HS-27A (cell line): Measurements from ENCODE around the gene TMEM51.

Source experiments
- DNase-seq: peaks from one replicate; pipeline ENCODE4 v3.0.0-alpha.2; 2012; ENCODE audit warnings: low read depth, missing footprints

Gene TMEM51

DNA sequence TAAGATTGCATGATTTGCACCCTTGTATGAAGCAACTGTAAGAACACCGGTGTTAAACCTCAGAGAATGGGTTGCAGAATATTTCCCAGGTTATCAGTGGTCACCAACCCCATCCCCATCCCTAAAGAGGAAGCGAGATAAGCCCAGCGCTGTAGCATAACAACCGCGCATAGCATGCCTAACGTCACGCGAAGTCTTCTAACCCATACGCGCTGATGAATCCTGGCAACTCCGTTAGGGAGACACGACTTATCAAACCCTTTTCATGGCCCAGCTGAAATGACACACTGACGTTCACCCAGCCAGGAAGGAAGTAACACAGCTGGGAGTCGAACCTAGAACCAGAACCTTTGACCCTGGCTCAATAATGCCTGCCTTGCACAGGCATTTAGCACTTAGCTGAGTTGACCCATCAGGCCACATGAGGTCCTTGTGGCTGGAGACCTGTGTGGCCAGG is 24.2 kb downstream of the TMEM51 start:
- no peak for DNase-seq

DNA sequence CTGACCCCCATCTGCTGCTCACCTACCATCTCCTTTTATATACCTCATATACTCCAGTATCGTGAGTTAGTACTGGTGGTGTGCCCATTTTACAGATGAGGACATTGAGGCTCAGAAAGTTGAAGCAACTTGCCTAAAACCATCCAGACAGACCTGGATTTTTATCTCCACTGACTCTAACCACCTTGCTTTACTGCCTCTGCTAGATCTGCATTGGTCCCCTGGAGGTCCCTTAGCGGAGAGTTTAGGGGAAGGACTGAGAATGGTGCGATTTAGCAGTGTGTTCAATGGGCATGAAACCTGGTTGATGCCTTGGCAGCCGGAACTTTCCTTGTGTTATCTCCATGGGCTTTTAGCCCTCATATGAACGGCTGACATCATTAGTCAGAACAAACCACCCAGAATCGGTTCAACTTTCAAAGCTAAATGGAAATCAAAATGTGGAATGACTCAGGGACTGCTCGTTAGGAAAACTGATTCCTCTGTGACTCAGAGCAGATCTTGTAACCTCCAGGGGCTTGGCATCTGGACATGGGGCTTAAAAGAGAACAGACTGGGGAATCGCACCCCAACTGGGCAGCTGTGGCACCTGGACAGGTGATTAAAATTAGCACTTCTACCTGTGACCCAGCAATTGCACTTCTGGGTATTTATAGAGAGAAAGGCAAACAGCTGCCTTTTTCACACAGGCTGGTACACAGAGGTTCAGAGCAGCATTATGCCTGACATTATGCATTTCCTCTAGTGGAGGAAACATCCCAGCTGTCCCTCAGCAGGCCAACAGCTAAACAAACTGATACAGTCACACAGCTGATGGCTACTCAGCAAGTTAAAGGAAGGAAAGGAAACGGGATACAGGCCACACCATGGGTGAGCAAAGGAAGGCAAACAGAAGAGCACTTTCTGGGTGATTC is 25.3 kb downstream of the TMEM51 start:
- peak; percentile 82 for DNase-seq

DNA sequence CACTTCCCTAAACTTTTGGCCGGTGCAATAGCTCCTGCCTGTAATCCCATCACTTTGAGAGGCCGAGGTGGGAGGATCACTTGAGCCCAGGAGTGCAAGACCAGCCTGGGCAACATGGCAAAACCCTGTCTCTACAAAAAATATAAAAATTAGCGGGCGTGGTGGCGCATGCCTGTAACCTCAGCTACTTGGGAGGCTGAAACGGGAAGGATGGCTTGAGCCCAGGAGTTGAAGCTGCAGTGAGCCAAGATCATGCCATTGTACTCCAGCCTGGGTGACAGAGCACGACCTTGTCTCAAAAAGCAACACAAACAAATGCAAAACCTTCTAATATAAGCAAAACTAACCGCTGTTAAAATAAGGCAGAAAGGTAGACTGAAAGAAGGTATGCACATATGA is 25.9 kb downstream of the TMEM51 start:
- no peak for DNase-seq

DNA sequence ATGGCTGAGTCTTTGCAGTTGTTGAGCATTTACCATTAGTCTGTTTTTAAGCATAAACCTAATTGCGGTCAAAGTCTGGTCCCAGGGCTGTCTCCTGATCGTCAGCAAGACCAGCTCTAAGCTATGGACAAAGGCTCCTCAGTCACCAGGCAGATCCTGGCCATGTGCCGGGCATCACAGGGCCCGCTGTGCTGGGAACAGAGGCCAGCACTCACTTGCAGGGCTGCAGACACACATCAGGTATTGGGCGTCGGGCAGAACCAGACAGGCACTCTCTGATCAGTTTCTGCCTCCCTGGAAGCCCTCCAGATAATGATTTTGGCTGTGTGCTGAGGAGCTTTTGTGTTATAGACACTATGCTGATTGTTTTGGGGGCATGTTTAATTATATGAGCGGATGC is 26.6 kb downstream of the TMEM51 start:
- no peak for DNase-seq

DNA sequence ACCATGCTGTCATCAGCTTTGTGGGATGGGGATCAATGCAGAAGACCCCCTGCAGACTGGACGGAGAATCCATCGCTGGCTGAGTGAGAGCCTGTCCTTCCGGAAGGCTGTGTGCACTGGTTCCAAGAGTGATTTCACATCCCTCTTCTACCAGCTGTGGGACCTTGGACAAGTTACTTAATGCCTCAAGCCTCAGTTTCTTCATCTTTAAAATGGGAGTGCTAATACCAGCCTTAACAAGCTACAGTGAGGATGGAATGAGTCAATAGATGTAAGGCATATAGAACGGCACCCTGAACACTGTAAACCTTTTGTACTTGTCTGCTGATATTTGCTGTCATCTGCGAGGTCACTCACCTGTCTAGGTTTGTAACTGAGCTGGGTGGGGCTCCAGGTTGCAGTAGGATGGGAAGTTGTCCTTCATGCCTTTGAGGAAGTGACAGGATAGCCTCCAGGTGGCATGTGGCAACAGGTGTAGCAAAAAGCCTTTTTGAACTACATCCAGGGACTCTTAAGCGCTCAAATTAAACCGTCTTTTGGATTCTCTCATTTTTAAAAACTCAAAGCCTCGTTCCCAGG is 27.5 kb downstream of the TMEM51 start:
- no peak for DNase-seq

DNA sequence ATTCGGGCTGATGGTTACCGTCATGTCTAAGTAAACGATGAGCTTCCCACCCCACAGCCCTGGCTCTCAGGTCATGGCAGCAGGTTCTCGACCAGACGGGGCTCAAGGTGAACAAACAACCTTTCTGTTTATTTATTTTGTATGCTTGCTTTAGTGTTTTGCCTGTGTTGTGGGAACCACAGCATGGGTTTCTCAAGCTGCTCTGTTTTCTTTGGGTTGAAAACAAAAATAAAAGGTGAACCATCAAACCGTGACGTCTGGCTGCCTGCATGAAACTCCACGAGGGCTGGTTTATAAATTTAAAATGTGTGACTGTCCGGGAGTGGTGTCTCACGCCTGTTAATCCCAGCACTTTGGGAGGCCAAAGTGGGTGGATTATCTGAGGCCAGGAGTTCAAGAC is 28.0 kb downstream of the TMEM51 start:
- no peak for DNase-seq

DNA sequence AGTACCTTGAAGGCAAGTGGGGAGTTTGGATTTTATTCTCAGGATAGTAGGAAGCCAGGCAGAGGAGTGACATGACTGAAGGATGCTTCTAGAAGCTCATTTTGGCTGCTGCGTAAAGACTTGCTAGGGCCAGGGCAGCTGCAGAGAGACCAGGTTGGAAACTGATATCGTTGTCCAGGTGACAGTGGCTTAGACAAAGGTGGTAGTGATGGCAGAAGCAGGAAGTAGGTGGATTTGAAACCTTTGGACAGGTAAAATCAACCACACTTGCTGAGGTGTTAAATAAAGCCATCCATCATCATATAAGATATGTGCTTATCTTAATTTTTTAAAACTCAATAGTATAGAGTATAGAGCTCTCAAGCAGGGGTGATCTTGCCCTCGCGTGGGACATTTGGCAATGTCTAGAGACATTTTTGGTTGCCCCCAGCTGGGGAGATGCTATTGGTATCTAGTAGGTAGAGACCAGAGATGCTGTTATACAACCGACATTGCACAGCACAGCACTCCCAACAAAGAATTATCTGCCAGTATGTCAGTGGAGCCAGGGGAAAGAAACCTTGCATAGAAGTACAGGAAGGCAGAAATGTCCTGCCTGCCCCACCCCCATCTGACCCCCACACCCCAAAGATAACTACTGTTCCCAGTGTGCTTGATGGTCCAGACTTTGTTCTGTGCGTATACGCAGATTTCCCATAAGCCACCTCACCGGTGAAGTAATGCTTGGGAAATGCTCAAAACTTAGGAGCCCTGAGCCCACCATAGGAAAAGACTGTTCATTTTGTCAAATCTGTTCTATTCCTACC is 31.1 kb downstream of the TMEM51 start:
- DNase-seq, result no peak

DNA sequence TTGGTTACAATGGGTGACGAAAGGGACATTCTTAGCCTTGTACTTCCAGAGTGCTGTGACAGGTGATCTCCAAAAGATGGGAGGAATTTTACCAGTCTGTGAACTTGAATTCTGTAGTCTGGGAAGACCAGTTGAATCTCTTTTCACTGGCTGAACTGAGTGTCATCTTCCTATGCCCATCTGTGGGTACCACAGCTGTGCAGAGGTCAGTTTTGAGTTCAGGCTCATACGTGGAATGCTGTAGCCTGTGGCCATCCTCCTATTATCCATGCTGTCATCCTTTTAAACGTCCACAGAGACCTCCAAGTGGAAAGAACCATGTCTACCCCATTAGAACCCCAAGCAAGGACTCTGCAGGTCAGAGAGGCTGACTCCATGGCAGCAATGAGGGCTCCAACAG is 32.1 kb downstream of the TMEM51 start:
- no peak for DNase-seq

DNA sequence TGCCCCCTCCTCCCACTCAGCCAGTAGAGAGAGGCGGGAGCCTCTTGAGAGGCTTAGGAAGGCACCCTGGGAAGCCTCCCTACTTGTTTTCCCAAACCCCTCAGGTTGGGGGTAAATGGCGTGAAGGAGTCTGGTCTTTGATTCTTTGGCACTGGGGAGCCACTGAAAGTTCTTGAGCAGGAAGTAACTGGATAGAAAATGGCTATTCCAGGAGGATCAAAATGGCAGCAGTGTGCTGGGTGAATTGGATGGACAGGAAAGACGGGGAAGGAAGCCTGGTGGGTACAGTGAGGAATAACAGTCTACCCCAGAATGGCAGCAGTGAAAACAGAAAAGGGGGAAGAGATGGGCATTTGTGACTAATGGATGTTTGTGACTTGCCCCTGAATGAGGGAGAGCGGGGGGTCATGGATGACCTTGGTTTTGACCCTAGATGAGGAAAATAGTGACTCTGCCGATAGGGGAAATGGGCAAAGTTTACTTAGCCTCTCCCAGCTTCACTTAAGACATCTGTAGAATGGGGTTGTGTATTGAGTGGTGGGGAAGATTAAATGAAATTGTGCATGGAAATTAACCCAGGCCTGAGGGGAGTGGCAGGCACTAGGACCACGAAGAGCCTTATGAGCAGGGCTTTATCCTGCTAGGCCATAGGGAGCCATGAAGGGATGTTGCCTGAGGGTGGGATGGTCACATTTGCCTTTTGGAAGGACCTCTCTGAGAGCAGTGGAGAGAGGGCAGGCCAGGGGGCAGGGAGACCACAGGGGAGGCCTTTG is 32.7 kb downstream of the TMEM51 start:
- DNase-seq, result no peak

DNA sequence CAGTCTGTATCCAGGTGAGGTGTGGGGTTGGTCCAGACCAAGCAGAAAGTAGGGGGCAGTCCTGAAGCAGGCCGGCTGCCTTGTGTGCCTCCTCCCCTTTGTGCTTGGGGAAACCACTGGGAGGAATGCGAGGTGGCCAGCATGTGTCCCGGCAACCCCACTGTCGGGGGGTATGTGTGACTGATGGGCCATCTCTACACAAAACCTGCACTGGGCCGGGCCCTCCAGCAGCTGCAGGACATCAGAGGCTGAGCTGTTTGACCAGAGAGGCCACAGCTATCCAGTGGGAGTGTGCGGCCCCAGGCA is 33.3 kb downstream of the TMEM51 start:
- DNase-seq, result no peak

DNA sequence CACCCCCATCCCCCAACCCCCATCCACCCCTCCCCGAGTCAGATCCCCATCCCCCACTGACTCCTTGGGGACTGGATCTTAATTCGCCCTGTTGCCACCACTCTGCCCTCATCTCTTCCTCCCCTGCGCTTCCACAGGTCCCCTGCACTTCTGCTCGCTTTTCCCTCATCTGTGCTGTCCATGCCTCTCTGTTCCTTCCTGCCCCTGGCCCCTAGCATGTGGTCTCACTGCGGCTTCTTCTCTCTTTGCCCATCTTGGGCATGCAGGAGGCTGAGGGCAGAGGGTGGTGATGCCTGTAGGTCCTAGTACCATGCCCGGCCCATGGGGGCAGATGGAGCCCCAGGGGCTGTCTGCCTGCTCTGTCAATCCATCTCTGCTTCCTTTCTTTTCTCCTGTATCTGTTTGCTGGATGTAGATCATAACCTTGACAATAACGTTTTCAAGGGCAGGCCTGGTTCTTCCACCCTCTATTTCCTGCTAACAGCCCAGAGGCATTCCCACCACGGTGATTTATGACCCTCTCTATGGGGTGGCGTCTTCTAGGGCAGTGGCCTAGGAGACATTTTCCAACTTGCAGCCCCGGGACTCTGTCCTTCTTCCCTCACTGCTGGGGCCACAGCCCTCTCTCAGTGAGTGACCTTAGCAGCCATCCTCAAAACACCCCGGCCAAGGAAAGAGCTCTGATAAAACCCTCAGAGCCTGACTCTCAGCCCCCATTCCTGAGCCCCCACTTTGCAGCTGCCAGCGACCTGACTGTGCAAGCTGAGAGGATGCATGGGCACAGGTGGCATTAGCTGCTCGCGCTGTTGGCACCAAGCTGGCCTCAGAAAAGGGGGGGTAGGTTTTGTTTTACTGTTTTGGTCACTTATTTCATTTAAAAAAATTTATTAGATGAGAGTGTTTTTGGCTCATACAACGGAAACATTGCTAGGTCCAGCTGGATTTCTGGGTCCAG is 33.9 kb downstream of the TMEM51 start:
- DNase-seq, result no peak

DNA sequence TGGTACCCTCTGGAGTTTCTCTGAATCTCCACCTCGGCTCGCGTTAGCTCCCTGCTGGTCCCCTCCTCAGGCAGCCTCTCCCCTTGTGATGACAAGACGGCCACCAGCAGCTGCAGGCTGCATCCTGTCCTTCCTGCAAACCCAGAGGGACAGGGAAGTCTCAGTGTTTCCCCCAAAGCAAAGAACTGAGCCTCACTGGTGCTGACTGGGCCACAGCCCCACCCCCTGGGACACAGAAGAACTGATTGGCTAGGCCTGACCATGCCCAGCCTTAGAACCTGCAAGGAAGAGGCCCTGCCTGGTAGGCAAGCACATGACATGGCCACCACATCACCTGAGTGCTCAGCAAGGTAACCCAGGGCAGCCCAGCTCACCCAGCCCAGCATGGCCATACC is 34.6 kb downstream of the TMEM51 start:
- DNase-seq, result no peak

DNA sequence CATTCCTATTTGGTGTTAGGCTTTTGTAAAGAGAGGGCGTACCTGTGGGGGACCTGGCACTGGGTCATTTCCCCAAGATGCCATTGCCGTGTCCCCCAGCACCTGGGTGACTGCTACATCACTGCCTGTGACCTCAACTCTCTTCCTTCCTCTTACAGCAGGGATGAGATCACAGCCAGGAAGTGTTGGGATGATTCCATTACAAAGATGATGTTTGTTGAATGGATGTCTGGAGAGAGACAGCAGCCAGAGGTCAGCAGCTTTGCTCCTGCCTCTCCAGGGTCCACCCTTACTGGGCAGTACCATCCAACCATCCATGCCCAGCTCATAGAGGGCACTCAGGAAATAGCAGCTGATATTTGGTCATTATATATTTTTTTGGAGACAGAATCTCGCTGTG is 35.1 kb downstream of the TMEM51 start:
- DNase-seq, result no peak

DNA sequence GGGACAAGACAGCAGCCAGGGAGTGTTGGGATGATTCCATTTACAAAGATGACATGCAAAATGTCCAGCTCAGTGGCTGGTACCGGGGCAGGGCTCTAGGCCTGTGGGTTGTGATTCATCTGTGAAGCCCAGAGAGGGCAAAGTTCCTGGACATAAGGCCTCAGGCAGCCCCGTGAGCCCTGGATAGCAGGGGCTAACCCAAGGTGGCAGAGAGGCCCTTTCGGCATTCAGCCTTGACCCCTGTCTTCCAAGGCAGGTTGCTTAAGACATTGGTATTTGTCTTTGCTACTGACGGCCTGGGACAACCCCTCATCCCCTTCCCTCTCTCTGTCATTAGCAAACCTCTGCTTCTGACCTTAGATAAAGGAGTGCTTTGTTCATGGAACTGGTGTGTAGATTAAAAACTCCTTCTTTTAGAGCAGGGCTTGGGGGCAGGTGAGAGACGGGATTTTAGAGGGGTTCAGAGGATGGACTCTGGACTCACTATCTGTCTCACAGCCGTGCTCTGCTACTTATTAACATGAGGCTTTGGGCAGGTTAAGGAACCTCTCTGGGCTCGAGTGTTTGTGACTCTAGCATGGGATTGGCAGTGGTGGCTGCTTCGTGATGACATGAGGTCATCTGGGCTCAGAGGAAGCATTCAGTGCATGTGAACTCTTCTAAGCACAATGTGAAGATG is 36.3 kb downstream of the TMEM51 start:
- DNase-seq, result no peak

DNA sequence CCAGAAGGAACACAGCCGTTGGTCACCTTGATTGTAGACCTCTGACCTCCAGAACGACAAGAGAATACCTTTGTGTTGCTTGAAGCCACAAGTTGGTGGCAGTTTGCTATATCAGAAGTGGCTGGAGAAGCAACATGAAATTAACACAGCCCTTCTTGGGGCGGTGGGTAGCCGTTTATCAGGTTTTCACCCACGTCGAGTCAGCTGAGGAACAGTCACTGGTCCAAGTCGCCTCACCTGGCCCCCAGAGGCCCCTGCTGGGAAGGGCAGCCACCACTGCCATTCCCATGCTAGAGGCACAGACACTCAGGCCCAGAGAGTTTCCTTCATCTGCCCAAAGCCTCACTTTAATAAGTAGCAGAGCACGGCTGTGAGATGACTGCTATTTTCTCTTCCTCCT is 37.7 kb downstream of the TMEM51 start:
- no peak for DNase-seq

DNA sequence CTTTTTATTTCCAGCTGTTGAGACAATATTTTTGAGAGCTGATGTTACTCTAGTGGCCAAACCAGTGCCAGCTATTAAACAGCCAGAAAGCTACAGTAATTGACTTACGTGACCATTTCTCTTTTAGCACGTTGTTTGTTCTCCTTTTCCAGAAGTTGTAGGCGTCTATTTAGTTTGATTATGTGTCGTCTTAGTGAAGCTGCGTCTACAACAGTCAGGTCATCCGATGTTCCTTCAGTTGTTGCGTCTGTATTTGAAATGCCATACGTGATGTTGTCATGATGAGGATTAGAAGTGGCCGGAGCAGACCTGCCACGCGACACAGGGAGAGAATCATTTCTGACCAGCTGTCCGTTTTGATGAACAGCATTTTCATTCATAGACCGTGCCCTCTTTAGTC is 38.2 kb downstream of the TMEM51 start:
- no peak for DNase-seq

DNA sequence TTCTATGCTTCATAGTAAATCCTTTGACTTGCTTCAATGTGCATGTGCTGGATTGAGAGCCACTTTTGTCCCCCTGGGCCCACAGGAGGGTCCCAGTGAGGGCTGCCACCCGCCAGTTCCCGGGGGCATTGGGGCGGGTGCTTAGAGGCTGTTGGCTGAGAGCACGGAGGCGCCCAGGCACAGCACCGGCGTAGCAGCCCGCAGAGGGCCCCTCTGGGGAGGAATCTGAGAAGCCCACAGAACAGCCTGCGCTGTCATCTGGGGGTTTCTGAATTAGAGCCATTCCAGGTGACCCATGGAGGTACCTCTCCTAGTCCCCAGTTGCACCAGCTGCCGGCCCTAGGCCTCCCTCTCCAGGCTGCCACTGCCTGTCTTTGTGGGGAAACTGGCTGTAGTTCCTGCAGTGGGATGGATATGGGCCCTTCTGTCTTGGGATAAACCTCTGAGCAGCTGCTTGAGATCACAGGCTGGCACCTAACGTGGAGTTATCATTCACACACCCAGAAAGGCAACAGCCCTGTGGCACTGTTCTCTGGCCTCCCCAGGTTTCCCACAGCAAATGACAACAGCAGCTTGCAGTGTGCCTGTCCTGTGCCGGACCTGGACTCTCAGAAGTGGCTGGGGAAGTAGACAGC is 39.5 kb downstream of the TMEM51 start:
- no peak for DNase-seq

DNA sequence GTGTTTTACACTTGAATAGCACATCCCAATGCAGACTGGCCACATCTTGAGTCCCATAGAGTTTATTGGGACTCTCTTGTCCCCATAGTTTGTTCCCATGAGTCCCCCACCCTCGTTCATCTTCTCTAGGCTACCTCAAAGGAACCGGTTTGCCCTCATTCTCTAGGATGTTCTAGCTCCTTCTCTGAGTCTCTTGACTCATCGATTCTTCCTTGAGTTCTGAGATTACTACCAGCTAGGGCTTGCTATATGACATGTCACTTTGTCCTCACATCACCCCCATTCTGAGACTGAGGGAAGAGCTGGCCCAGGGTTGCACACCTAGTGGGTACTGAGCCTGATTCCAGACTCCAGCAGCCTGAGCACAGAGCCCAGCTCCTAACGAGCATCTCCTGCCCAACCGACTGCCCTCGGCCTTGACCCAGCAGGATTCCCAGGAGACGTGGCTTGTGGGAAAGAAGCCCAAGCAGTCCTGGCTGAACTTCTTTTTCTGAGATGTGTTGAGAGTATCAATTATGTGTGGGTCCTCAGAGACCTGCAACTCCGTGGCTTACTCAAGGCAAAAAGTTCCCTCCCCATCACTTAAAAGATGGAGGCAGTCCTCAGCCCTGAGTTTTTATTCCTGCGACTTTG is 42.0 kb downstream of the TMEM51 start:
- DNase-seq, result no peak

DNA sequence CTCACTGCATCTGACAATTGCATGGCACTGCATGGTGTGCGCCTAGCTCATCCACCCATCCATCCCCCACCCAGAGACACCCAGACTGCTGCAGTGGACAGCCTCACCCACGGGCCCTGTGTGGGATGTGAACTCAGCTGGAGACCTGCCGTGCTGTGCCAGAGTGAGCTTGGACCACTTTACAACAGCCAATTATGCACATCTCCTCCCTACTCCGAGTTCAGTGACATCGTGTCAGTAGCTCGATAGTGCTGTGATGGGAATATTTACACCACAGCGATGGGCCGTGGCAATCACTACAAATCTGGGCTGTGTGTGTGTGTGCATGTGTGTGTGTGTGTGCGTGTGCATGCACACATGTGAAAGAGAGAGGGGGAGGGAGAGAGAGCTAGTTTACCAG is 42.5 kb downstream of the TMEM51 start:
- DNase-seq, result no peak
